HG02840 (cell line): ENCODE measurements around the gene SLC38A7.
"Not testable (repeated sequence)": the region's sequence is repeated elsewhere in the genome, so short reads cannot be mapped to it uniquely, and the experiment has no call there.

Experiments
- ATAC-seq: cut with Tn5 transposase; IDR thresholded peaks from one replicate; pipeline ENCODE4 v1.9.1; 2021; ENCODE audit warnings: mild to moderate bottlenecking, moderate library complexity, moderate number of reproducible peaks; ENCODE audit not compliant: unreplicated experiment, low FRiP score

SLC38A7 gene

GRCh38 chr16:58638148-58639036 is 46.2 kb downstream of the SLC38A7 start:
- no peak for ATAC-seq

GRCh38 chr16:58637021-58637420 is 47.5 kb downstream of the SLC38A7 start:
- not testable (repeated sequence) for ATAC-seq

- no peak for ATAC-seq
Measured at GRCh38 chr16:58636466-58636865, 48.1 kb downstream of the SLC38A7 start.

- no peak for ATAC-seq
Measured at GRCh38 chr16:58635502-58635901, 49.1 kb downstream of the SLC38A7 start.

GRCh38 chr16:58634265-58634802 is 50.2 kb downstream of the SLC38A7 start:
- ATAC-seq = no peak

GRCh38 chr16:58629733-58630640 is 54.6 kb downstream of the SLC38A7 start, which contains the start of gene CNOT1:
Gene CNOT1 (minus strand): TSS chr16:58629826. CDS start chr16:58599337, 30,489 bp downstream.
- peak; percentile 91 for ATAC-seq

GRCh38 chr16:58628845-58629732 is 55.5 kb downstream of the SLC38A7 start:
- peak; percentile 2 for ATAC-seq

- ATAC-seq = no peak
Measured at GRCh38 chr16:58624209-58624608, 60.4 kb downstream of the SLC38A7 start.

GRCh38 chr16:58620396-58620795 is 64.2 kb downstream of the SLC38A7 start:
- no peak for ATAC-seq

- ATAC-seq = no peak
Measured at GRCh38 chr16:58615280-58615679, 69.3 kb downstream of the SLC38A7 start.
